CD4-positive, CD25-positive, alpha-beta regulatory T cell (primary cell): Measurements from ENCODE around the gene RAPGEF6. TPM values are rescaled to one million over a fixed set of nuclear protein-coding genes. Genes with fewer than 3 reads are reported as not detected.

Experiments used
- ATAC-seq, 2 donors: fragments of 150-1000 bp; cut with Tn5 transposase; one replicate each; pipeline ENCODE4 v1.10.0; 2021; ENCODE audit warnings: low read depth in 2 of 2, moderate number of reproducible peaks in 2 of 2, moderate library complexity in 1 of 2
- DNase-seq, 3 donors: peaks; one replicate each; pipeline versions ENCODE4 v3.0.0 to v3.0.0-alpha.2; 2012 to 2022; ENCODE audit warnings: mixed read lengths in 1 of 3
- H3K27ac ChIP-seq: one replicate; pipeline ENCODE4 v1.7.0; 2013; ENCODE audit warnings: mild to moderate bottlenecking, low read length; ENCODE audit not compliant: insufficient read depth, poor library complexity, severe bottlenecking
- H3K27me3 ChIP-seq: one replicate; pipeline ENCODE4 v1.7.0; 2013; ENCODE audit warnings: low read length; ENCODE audit not compliant: control insufficient read depth, insufficient read depth
- H3K36me3 ChIP-seq: one replicate; pipeline ENCODE4 v1.7.0; 2013; ENCODE audit warnings: mild to moderate bottlenecking, low read length, moderate library complexity; ENCODE audit not compliant: control insufficient read depth, insufficient read depth
- H3K4me1 ChIP-seq: 2 replicates; pipeline ENCODE4 v1.7.0; 2013; ENCODE audit warnings: mild to moderate bottlenecking, low read length; ENCODE audit not compliant: insufficient read depth, control insufficient read depth, poor library complexity, severe bottlenecking
- H3K4me3 ChIP-seq: one replicate; pipeline ENCODE4 v1.7.0; 2013; ENCODE audit warnings: low read depth, mild to moderate bottlenecking, low read length, moderate library complexity
- H3K9me3 ChIP-seq, 2 experiments: 1 replicate in 1 of 2; 2 replicates in 1 of 2; pipeline ENCODE4 v1.7.0; 2013; ENCODE audit warnings: low read length in 2 of 2, mild to moderate bottlenecking in 1 of 2, moderate library complexity in 1 of 2; ENCODE audit not compliant: control insufficient read depth in 2 of 2
- H3K27ac Mint-ChIP-seq, 3 donors: one replicate each; pipeline ENCODE4 v1.8.0; 2020 to 2022; ENCODE audit warnings: mild to moderate bottlenecking in 3 of 3, mixed read lengths in 3 of 3, moderate library complexity in 2 of 3
- H3K27me3 Mint-ChIP-seq: one replicate; pipeline ENCODE4 v1.8.0; 2022; ENCODE audit warnings: mild to moderate bottlenecking, mixed read lengths
- H3K36me3 Mint-ChIP-seq: one replicate; pipeline ENCODE4 v1.8.0; 2020; ENCODE audit warnings: mixed read lengths
- H3K4me1 Mint-ChIP-seq, 4 donors: one replicate each; pipeline ENCODE4 v1.8.0; 2020 to 2022; ENCODE audit warnings: mixed read lengths in 4 of 4, mild to moderate bottlenecking in 1 of 4
- H3K4me3 Mint-ChIP-seq, 4 donors: one replicate each; pipeline ENCODE4 v1.8.0; 2020 to 2022; ENCODE audit warnings: mild to moderate bottlenecking in 4 of 4, mixed read lengths in 4 of 4, moderate library complexity in 3 of 4
- H3K9me3 Mint-ChIP-seq, 7 donors: one replicate each; pipeline ENCODE4 v1.8.0; 2020 to 2022; ENCODE audit warnings: mixed read lengths in 7 of 7, mild to moderate bottlenecking in 3 of 7, moderate library complexity in 2 of 7
- polyA plus RNA-seq, 4 donors: library from polyadenylated mRNA; unstranded; fragments of 300-500 nt; fragmentation: Illumina TruSeq; gene quantifications; one replicate each; pipeline ENCODE4 v1.2.3, GENCODE V29; 2021
- total RNA-seq: library from RNA; stranded (reverse); gene quantifications from one replicate; pipeline ENCODE4 v1.2.3, GENCODE V29; 2022

Gene RAPGEF6
- total and polyA plus RNA-seq, 5 donors from 2014 or later: 24.4 to 66.6 (median 34.1) TPM

- H3K4me3 Mint-ChIP-seq: no peak overlapping the region
- peaks cover 61% of the 10 kb centered on the region for H3K36me3 Mint-ChIP-seq
- no peak overlapping the region for H3K27ac ChIP-seq
- peaks cover 59% of the 10 kb centered on the region for H3K36me3 ChIP-seq
- peak overlapping the region in 1 of 3 donors; percentile 70 for H3K27ac Mint-ChIP-seq
- H3K4me1 ChIP-seq: peaks cover 11% of the 10 kb centered on the region
- ATAC-seq: no peak
- no peak overlapping the region for H3K4me3 ChIP-seq
- H3K27me3 ChIP-seq: no peaks in the 10 kb centered on the region
- no peaks in the 10 kb centered on the region for H3K27me3 Mint-ChIP-seq
- H3K4me1 Mint-ChIP-seq: peaks cover 23 to 63% (median 35%) of the 10 kb centered on the region in 4 donors
- no peak for DNase-seq
- peaks cover 0 to 7% (median 0%) of the 10 kb centered on the region in 7 donors for H3K9me3 Mint-ChIP-seq
- no peaks in the 10 kb centered on the region for H3K9me3 ChIP-seq
These were observed 173.3 kb downstream of the RAPGEF6 start for GRCh38 chr5:131461742-131462141.

DNA sequence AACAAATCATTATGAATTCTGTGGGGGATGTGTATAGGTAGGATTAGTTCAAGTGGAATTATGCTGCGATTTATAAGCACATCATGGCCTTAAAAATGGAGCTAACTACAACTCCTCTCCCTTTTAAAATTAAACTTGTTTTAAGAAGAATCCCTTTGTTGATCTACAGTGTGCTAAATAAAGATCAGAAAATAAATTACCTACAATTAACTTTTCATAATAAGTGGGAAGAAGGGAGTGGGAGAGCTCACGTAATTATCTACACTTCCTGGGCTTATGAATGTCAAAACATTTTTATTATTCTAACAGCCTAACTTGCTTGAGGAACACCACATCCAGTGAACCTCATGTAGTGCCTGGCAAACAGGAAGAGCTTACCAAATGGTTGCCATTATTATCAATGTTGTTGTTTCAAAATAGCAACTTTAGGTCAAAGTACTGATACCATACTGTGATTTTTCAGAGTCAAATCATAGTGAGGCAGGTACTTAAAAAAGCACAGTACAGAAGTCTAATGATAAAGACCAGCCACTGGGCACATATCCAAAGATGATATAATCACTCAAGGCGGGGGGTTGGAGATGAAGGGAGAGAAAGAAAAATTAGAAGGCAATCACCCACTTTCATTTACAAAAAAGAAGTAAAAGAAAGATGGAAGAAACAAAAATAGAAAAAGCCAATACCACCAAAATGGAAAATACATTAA, 174.0 kb downstream of the RAPGEF6 start:
- H3K4me3 Mint-ChIP-seq: peak overlapping the region in 1 of 4 donors; percentile 1
- Histone ChIP-seq H3K9me3 (no peaks in the 10 kb centered on the region), H3K27ac (no peak overlapping the region), H3K27me3 (no peaks in the 10 kb centered on the region), H3K4me3 (no peak overlapping the region), H3K4me1 (peaks cover 11% of the 10 kb centered on the region), H3K36me3 (peaks cover 57% of the 10 kb centered on the region)
- peaks cover 0 to 7% (median 0%) of the 10 kb centered on the region in 7 donors for H3K9me3 Mint-ChIP-seq
- peaks cover 60% of the 10 kb centered on the region for H3K36me3 Mint-ChIP-seq
- H3K27ac Mint-ChIP-seq: peak overlapping the region; percentile 49 to 84 (median 70)
- ATAC-seq: no peak
- peaks cover 23 to 64% (median 34%) of the 10 kb centered on the region in 4 donors for H3K4me1 Mint-ChIP-seq
- no peak for DNase-seq
- no peaks in the 10 kb centered on the region for H3K27me3 Mint-ChIP-seq

DNA sequence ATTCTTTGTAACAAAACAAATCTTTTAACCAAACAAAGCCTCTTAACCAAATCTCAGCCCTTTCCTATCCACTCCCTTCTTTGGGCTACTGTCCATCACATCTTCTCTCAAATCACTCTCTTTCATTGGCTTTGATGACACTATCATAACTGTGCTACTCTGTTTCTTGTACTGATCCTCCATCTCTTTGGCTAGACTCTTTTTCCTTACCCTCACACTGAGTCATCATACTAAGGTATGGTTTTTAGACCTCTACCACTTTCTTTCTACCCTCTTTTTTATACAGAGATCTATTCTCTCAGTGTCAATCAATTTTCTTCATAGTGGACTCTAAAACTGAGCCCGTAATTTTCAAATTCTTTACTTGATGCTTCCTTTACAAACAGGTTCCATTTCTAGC, 174.9 kb downstream of the RAPGEF6 start:
- Mint-ChIP-seq H3K4me3 (no peak overlapping the region), H3K4me1 (peaks cover 23 to 61% (median 34%) of the 10 kb centered on the region in 4 donors), H3K27ac (peak overlapping the region; percentile 2 to 84 (median 42)), H3K36me3 (peaks cover 61% of the 10 kb centered on the region), H3K27me3 (no peaks in the 10 kb centered on the region), H3K9me3 (peaks cover 0 to 7% (median 0%) of the 10 kb centered on the region in 7 donors)
- H3K27me3 ChIP-seq: no peaks in the 10 kb centered on the region
- DNase-seq (no peak), ATAC-seq (no peak)
- H3K27ac ChIP-seq: no peak overlapping the region
- no peaks in the 10 kb centered on the region for H3K9me3 ChIP-seq
- no peak overlapping the region for H3K4me3 ChIP-seq
- peaks cover 62% of the 10 kb centered on the region for H3K36me3 ChIP-seq
- H3K4me1 ChIP-seq: peaks cover 11% of the 10 kb centered on the region

- DNase-seq: no peak
- Mint-ChIP-seq H3K36me3 (peaks cover 70% of the 10 kb centered on the region), H3K4me1 (peaks cover 29 to 67% (median 39%) of the 10 kb centered on the region in 4 donors), H3K27me3 (no peaks in the 10 kb centered on the region), H3K9me3 (peaks cover 0 to 7% (median 0%) of the 10 kb centered on the region in 7 donors), H3K4me3 (no peak overlapping the region), H3K27ac (peak overlapping the region in 2 of 3 donors; percentile 86 to 87)
- ATAC-seq: no peak
- Histone ChIP-seq H3K4me3 (no peak overlapping the region), H3K4me1 (peaks cover 11% of the 10 kb centered on the region), H3K36me3 (peaks cover 69% of the 10 kb centered on the region), H3K9me3 (no peaks in the 10 kb centered on the region), H3K27me3 (no peaks in the 10 kb centered on the region), H3K27ac (no peak overlapping the region)
These were observed 175.8 kb downstream of the RAPGEF6 start for GRCh38 chr5:131459216-131459615.

DNA sequence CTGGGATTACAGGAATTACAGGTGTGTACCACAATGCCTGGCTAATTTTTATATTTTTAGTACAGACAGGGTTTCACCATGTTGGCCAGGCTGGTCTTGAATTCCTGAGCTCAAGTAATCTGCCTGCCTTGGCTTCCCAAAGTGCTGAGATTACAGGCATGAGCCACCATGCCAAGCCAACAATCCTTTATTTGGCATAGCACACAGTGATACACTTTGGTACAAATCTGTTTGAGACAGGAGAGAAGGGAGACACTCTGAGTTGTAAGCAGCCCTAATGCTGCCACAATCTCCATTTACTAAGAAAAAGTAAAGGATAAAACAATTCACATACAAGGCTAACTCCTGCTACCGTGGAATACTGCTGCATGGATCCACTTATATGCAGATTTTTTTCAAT, 177.8 kb downstream of the RAPGEF6 start:
- Histone ChIP-seq H3K36me3 (peaks cover 73% of the 10 kb centered on the region), H3K4me1 (peaks cover 3% of the 10 kb centered on the region), H3K4me3 (no peak overlapping the region), H3K9me3 (no peaks in the 10 kb centered on the region), H3K27me3 (no peaks in the 10 kb centered on the region), H3K27ac (peak overlapping the region; percentile 9)
- H3K9me3 Mint-ChIP-seq: peaks cover 0 to 7% (median 0%) of the 10 kb centered on the region in 7 donors
- H3K4me3 Mint-ChIP-seq: no peak overlapping the region
- H3K36me3 Mint-ChIP-seq: peaks cover 68% of the 10 kb centered on the region
- ATAC-seq (no peak), DNase-seq (no peak)
- H3K4me1 Mint-ChIP-seq: peaks cover 18 to 56% (median 34%) of the 10 kb centered on the region in 4 donors
- H3K27ac Mint-ChIP-seq: peak overlapping the region in 1 of 3 donors; percentile 86
- H3K27me3 Mint-ChIP-seq: no peaks in the 10 kb centered on the region

GRCh38 chr5:131450941-131451340, 184.1 kb downstream of the RAPGEF6 start:
- Histone ChIP-seq H3K27me3 (no peaks in the 10 kb centered on the region), H3K4me3 (no peak overlapping the region), H3K27ac (no peak overlapping the region), H3K9me3 (no peaks in the 10 kb centered on the region), H3K36me3 (peaks cover 89% of the 10 kb centered on the region), H3K4me1 (no peaks in the 10 kb centered on the region)
- no peak for DNase-seq
- ATAC-seq: no peak
- H3K9me3 Mint-ChIP-seq: no peaks in the 10 kb centered on the region
- peak overlapping the region; percentile 3 to 19 (median 6) for H3K27ac Mint-ChIP-seq
- H3K27me3 Mint-ChIP-seq: no peaks in the 10 kb centered on the region
- H3K36me3 Mint-ChIP-seq: peaks cover 45% of the 10 kb centered on the region
- no peak overlapping the region for H3K4me3 Mint-ChIP-seq
- H3K4me1 Mint-ChIP-seq: peaks cover 10 to 32% (median 17%) of the 10 kb centered on the region in 4 donors

DNA sequence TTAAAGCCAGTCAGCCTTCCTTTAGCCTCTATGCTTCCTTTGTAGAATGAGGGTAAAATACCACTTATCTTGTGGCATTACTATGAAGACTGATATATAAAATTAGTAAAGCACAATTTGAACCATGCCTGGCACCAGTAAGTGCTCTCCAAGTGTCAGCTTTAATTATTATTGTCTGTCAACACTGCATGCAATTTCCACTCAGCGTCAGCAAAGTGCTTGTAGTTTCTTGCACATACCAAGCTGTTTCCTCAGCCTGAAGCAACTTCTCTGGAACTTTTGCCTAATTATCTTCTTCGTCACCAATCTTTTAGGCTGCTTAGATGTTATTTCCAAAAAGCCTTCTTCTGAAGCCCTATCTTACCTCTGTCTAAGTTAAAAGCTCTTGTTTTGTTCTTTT, 193.8 kb downstream of the RAPGEF6 start:
- H3K27ac ChIP-seq: no peak overlapping the region
- H3K9me3 Mint-ChIP-seq: peaks cover 0 to 2% (median 0%) of the 10 kb centered on the region in 7 donors
- H3K36me3 Mint-ChIP-seq: peaks cover 54% of the 10 kb centered on the region
- no peak overlapping the region for H3K4me3 Mint-ChIP-seq
- no peaks in the 10 kb centered on the region for H3K9me3 ChIP-seq
- H3K27me3 Mint-ChIP-seq: no peaks in the 10 kb centered on the region
- H3K27me3 ChIP-seq: no peaks in the 10 kb centered on the region
- no peaks in the 10 kb centered on the region for H3K4me1 ChIP-seq
- peaks cover 18 to 24% (median 21%) of the 10 kb centered on the region in 4 donors for H3K4me1 Mint-ChIP-seq
- ATAC-seq: no peak
- DNase-seq: no peak
- peaks cover 89% of the 10 kb centered on the region for H3K36me3 ChIP-seq
- no peak overlapping the region for H3K4me3 ChIP-seq
- H3K27ac Mint-ChIP-seq: peak overlapping the region; percentile 5 to 28 (median 26)

GRCh38 chr5:131436081-131436480, 198.9 kb downstream of the RAPGEF6 start:
- peak overlapping the region; percentile 25 for H3K27ac ChIP-seq
- peaks cover 6 to 22% (median 10%) of the 10 kb centered on the region in 4 donors for H3K4me1 Mint-ChIP-seq
- no peak for DNase-seq
- no peak for ATAC-seq
- no peaks in the 10 kb centered on the region for H3K9me3 ChIP-seq
- no peaks in the 10 kb centered on the region for H3K27me3 ChIP-seq
- no peak overlapping the region for H3K4me3 Mint-ChIP-seq
- no peak overlapping the region for H3K4me3 ChIP-seq
- peaks cover 0 to 2% (median 0%) of the 10 kb centered on the region in 7 donors for H3K9me3 Mint-ChIP-seq
- peaks cover 55% of the 10 kb centered on the region for H3K36me3 Mint-ChIP-seq
- H3K36me3 ChIP-seq: peaks cover 86% of the 10 kb centered on the region
- H3K27ac Mint-ChIP-seq: peak overlapping the region in 2 of 3 donors; percentile 20 to 72
- no peaks in the 10 kb centered on the region for H3K4me1 ChIP-seq
- no peaks in the 10 kb centered on the region for H3K27me3 Mint-ChIP-seq
